DOHH2 (cell line): ENCODE measurements around the gene ADAMTS12.

Experiments
- H3F3A ChIP-seq: fragments of 200-600 bp; sonication (generic), shearing (Covaris generic); 2 replicates; pipeline ENCODE4 v1.6.0; 2016; ENCODE audit warnings: antibody characterized with exemption, mild to moderate bottlenecking; ENCODE audit not compliant: control insufficient read depth, insufficient read depth
- H3K27ac ChIP-seq: fragments of 200-600 bp; sonication (generic); 2 replicates; pipeline ENCODE4 v1.5.1; 2014; ENCODE audit warnings: low read depth, mild to moderate bottlenecking, low read length, moderate library complexity
- H3K27me3 ChIP-seq: fragments of 200-600 bp; sonication (generic); 2 replicates; pipeline ENCODE4 v1.6.1; 2014; ENCODE audit warnings: mild to moderate bottlenecking, low read length, mixed read lengths; ENCODE audit not compliant: control insufficient read depth
- H3K36me3 ChIP-seq: fragments of 200-600 bp; sonication (generic); 2 replicates; pipeline ENCODE4 v1.6.1; 2014; ENCODE audit warnings: mild to moderate bottlenecking, low read length, moderate library complexity, mixed read lengths; ENCODE audit not compliant: control insufficient read depth
- H3K4me1 ChIP-seq: fragments of 200-600 bp; sonication (generic); 2 replicates; pipeline ENCODE4 v1.6.1; 2014; ENCODE audit warnings: mild to moderate bottlenecking, low read length, mixed read lengths; ENCODE audit not compliant: control insufficient read depth
- H3K4me2 ChIP-seq: fragments of 200-600 bp; sonication (generic); 2 replicates; pipeline ENCODE4 v1.6.0; 2014; ENCODE audit warnings: mild to moderate bottlenecking, low read length, moderate library complexity
- H3K4me3 ChIP-seq: fragments of 200-600 bp; sonication (generic); 2 replicates; pipeline ENCODE4 v1.5.1; 2014; ENCODE audit warnings: mild to moderate bottlenecking, low read length, mixed read lengths
- H3K79me2 ChIP-seq: fragments of 200-600 bp; sonication (generic); 2 replicates; pipeline ENCODE4 v1.6.1; 2014; ENCODE audit warnings: mild to moderate bottlenecking, low read length, mixed read lengths; ENCODE audit not compliant: control insufficient read depth
- H3K9me2 ChIP-seq: fragments of 200-600 bp; sonication (generic); replicated peaks from 2 replicates; pipeline ENCODE4 v1.6.1; 2014; ENCODE audit warnings: mild to moderate bottlenecking, low read length, mixed read lengths; ENCODE audit not compliant: control insufficient read depth
- H3K9me3 ChIP-seq: fragments of 200-600 bp; sonication (generic); 2 replicates; pipeline ENCODE4 v1.6.1; 2014; ENCODE audit warnings: antibody characterized with exemption, low read length, mixed read lengths; ENCODE audit not compliant: control insufficient read depth, insufficient read depth
- H4K20me1 ChIP-seq: fragments of 200-600 bp; sonication (generic); 2 replicates; pipeline ENCODE4 v1.6.0; 2014; ENCODE audit warnings: low read depth, mild to moderate bottlenecking, antibody characterized with exemption, low read length, moderate library complexity; ENCODE audit not compliant: control insufficient read depth, insufficient read depth
- EZH2phosphoT487 ChIP-seq: fragments of 200-600 bp; sonication (generic); IDR thresholded peaks from 2 replicates; pipeline ENCODE4 v1.6.1; 2017; ENCODE audit warnings: borderline replicate concordance, mild to moderate bottlenecking, antibody characterized with exemption, low read length, moderate library complexity, mixed read lengths
- TF ChIP-seq, protein P1 (sequence below): fragments of 200-600 bp; sonication (generic); IDR thresholded peaks from one replicate; pipeline ENCODE4 v1.5.1; 2014; ENCODE audit warnings: antibody characterized with exemption, mild to moderate bottlenecking, low read depth, low read length; ENCODE audit not compliant: poor library complexity, severe bottlenecking

The ADAMTS12 gene

DNA sequence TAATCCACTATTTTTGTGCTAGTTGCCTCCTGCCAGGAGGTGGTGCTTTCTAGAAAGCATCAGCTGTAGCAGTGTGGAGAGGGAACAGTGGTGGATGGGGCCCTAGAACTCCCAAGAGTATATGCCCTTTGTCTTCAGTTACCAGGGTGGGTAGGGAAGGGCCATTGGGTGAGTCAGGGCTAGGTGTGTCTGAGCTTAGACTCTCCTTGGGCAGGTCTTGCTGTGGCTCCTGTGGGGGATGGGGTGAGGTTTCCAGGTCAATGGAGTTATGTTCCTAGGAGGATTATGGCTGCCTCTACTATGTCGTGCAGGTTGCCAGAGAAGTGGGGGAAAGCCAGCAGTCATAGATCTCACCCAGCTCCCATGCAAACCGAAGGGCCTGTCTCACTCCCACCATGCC lies 11.3 kb upstream of the ADAMTS12 start:
- Histone ChIP-seq H3K4me1 (no peaks in the 10 kb centered on the region), H3K9me3 (peaks cover 13% of the 10 kb centered on the region; the same call in 1 of the 2 replicates), H4K20me1 (no peaks in the 10 kb centered on the region), H3K79me2 (no peaks in the 10 kb centered on the region), H3K9me2 (no peaks in the 10 kb centered on the region), H3K4me3 (no peak overlapping the region), H3K27me3 (no peaks in the 10 kb centered on the region), H3K27ac (no peak overlapping the region), H3K4me2 (no peak overlapping the region), H3K36me3 (no peaks in the 10 kb centered on the region), H3F3A (no peaks in the 10 kb centered on the region)
- TF ChIP-seq, protein P1, sequence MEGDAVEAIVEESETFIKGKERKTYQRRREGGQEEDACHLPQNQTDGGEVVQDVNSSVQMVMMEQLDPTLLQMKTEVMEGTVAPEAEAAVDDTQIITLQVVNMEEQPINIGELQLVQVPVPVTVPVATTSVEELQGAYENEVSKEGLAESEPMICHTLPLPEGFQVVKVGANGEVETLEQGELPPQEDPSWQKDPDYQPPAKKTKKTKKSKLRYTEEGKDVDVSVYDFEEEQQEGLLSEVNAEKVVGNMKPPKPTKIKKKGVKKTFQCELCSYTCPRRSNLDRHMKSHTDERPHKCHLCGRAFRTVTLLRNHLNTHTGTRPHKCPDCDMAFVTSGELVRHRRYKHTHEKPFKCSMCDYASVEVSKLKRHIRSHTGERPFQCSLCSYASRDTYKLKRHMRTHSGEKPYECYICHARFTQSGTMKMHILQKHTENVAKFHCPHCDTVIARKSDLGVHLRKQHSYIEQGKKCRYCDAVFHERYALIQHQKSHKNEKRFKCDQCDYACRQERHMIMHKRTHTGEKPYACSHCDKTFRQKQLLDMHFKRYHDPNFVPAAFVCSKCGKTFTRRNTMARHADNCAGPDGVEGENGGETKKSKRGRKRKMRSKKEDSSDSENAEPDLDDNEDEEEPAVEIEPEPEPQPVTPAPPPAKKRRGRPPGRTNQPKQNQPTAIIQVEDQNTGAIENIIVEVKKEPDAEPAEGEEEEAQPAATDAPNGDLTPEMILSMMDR = no peak
- no peak for TF ChIP-seq EZH2phosphoT487

DNA sequence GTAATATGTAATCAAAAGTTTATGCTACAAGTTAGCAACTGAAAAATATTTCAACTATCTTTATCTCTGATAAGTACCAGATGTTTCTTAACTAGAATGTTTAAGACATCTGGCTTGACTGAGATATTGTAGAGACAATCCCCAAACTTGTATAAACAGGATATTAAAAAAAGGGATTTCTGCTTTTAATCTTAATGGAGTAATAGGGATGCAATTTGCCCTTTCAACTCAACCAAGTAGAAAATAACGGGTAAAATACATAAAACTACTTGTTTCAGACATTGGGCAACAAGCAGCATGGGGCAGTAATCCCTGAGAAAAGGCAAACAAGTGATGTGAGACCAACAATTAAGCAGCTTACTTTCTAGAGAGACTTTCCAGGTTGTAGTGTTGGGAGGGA lies 9.4 kb upstream of the ADAMTS12 start:
- Histone ChIP-seq H3K36me3 (no peaks in the 10 kb centered on the region), H4K20me1 (no peaks in the 10 kb centered on the region), H3K4me2 (no peak overlapping the region), H3K27me3 (no peaks in the 10 kb centered on the region), H3K79me2 (no peaks in the 10 kb centered on the region), H3K4me1 (no peaks in the 10 kb centered on the region), H3K4me3 (no peak overlapping the region), H3F3A (no peaks in the 10 kb centered on the region), H3K27ac (no peak overlapping the region), H3K9me3 (0 out of 2 replicates have a peak, but pooled peaks cover 3% of the 10 kb centered on the region), H3K9me2 (no peaks in the 10 kb centered on the region)
- no peak for TF ChIP-seq EZH2phosphoT487
- TF ChIP-seq, protein P1 = no peak

DNA sequence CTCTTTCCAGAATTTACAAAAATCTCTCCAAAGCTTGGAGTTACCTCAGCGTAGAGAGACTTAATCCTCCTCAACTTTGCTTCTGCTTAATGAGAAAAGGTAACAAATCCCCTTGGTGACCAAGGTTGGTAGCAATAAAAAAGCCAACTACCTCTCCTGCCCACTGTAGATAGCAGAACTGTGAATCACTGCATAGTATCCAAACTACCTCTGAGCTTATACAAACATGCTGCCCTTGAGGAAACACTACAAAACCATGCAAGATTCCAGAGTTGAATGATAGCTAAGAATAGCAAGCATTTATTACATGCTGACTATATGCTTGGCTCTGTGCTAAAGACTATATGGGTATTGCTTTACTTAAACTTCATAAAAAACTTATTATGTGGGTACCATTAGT lies 2.8 kb upstream of the ADAMTS12 start:
- no peak overlapping the region for H3K4me2 ChIP-seq

More for the DNA sequence above, 2.8 kb upstream of the ADAMTS12 start:
- Histone ChIP-seq H3K36me3 (no peaks in the 10 kb centered on the region), H3K9me2 (no peaks in the 10 kb centered on the region), H3F3A (no peaks in the 10 kb centered on the region), H4K20me1 (no peaks in the 10 kb centered on the region), H3K4me1 (no peaks in the 10 kb centered on the region), H3K79me2 (no peaks in the 10 kb centered on the region), H3K9me3 (no peaks in the 10 kb centered on the region), H3K4me3 (no peak overlapping the region), H3K27ac (no peak overlapping the region), H3K27me3 (no peaks in the 10 kb centered on the region)
- TF ChIP-seq, protein P1 = no peak
- TF ChIP-seq EZH2phosphoT487 = no peak
